Activated naive CD4-positive, alpha-beta T cell treated with anti-CD3 and anti-CD28 coated beads for 36 hours (primary cell): ENCODE data around the gene SLC35A3. TPM values are rescaled to one million over a fixed set of nuclear protein-coding genes. Genes with fewer than 3 reads are reported as not detected.
"Not testable (repeated sequence)": the region's sequence is repeated elsewhere in the genome, so short reads cannot be mapped to it uniquely, and the experiment has no call there.

Experiments used
- CTCF ChIA-PET: fragments of 350-600 bp; sonication (Branson Sonifier 250); formaldehyde crosslinking; loops from one replicate; lab custom pipeline; 2021; ENCODE audit warnings: antibody characterized with exemption; lab: Charles Lee
- DNase-seq: peaks from one replicate; pipeline ENCODE4 v3.0.0-alpha.2; 2020
- H3K27ac Mint-ChIP-seq: one replicate; pipeline ENCODE4 v1.8.0; 2021; ENCODE audit warnings: mild to moderate bottlenecking, mixed read lengths
- H3K27me3 Mint-ChIP-seq: one replicate; pipeline ENCODE4 v1.8.0; 2021; ENCODE audit warnings: low read depth, mixed read lengths
- H3K36me3 Mint-ChIP-seq: one replicate; pipeline ENCODE4 v1.8.0; 2021; ENCODE audit warnings: low read depth, mixed read lengths
- H3K4me1 Mint-ChIP-seq: one replicate; pipeline ENCODE4 v1.8.0; 2021; ENCODE audit warnings: low read depth, mixed read lengths
- H3K4me3 Mint-ChIP-seq: one replicate; pipeline ENCODE4 v1.8.0; 2021; ENCODE audit warnings: mild to moderate bottlenecking, moderate library complexity, mixed read lengths
- H3K9me3 Mint-ChIP-seq: one replicate; pipeline ENCODE4 v1.8.0; 2021; ENCODE audit warnings: mixed read lengths
- intact Hi-C: fragments of 100-400 bp; cut with micrococcal nuclease; formaldehyde crosslinking; loops from one replicate; pipeline ENCODE4 v1.15.1; 2023
- total RNA-seq, 2 experiments: library from RNA; stranded (reverse); gene quantifications; one replicate each; pipeline ENCODE4 v1.2.3, GENCODE V29; 2021

SLC35A3 gene
- total RNA-seq, 2 experiments from 2014 or later, result 13.8 to 15.5 TPM

DNA sequence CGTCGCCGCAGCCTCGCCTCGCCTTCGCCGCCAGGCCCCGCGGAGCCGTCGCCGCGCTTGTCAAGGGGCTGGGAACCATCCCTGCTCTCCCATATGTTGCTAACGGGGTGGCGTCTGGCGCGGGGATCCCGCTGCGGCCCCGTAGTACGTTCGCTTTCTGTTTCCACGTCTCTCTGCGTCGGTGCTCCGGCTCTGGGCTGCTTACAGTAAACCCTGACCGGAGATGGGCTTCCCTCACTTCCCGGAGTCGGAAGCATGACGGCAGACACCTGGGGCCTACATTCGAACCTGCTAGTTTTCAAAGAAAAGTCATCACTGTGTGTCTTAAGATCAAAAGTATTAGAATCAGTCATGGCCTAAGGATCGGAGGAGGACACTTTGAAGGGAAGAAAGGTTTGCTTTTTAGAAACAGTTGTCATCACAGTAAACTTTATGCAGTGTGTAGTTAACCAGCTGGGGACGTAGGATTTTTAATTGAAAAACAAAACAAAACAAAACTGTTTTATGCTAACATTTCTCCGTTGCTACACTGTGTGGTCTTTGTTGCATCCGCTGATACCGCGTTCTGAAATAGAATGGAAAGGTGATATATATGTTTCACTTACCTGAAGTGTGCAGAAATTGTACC is 69.0 kb downstream of the SLC35A3 start:
- CTCF ChIA-PET, result interaction anchor here (1.1 kb wide), 1 partner anchor 11 kb away, joined by 4 read pairs; no protein-coding TSS in a partner anchor
- Mint-ChIP-seq H3K36me3 (peaks cover 34% of the 10 kb centered on the region), H3K9me3 (no peaks in the 10 kb centered on the region), H3K27ac (peak overlapping the region; percentile 99), H3K4me3 (peak overlapping the region; percentile 95), H3K4me1 (peaks cover 59% of the 10 kb centered on the region), H3K27me3 (no peaks in the 10 kb centered on the region)
- intact Hi-C loops, result loop anchor here (1.0 to 5.0 kb wide), 16 partner anchors 8 to 1254 kb away; partner anchors contain the start of genes AGL, DBT, RTCA and TRMT13
- DNase-seq, result peak; percentile 96

DNA sequence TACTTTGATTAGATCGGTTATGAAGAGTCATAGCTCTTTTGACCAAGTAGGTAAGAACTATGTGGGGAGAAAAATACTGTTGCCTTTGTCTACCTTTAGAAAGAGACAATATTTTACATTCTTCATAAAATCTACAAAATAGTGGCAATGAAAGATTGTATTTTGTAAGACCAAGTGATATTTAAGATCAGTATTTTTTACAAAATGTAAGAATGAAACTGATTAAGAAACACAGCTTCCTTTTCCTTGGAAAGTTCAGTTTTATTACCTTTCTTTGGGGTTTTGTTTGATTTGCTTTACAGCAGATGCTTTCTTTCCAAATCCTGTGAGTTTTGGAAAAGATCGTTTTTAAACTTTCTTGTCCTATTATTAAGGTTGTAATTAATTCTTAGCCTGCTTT is 69.8 kb downstream of the SLC35A3 start:
- CTCF ChIA-PET, result interaction anchor here (1.1 kb wide), 1 partner anchor 10 kb away, joined by 4 read pairs; no protein-coding TSS in a partner anchor
- peaks cover 61% of the 10 kb centered on the region for H3K4me1 Mint-ChIP-seq
- peak overlapping the region; percentile 95 for H3K4me3 Mint-ChIP-seq
- no peaks in the 10 kb centered on the region for H3K9me3 Mint-ChIP-seq
- H3K27me3 Mint-ChIP-seq, result no peaks in the 10 kb centered on the region
- peaks cover 40% of the 10 kb centered on the region for H3K36me3 Mint-ChIP-seq
- no peak for DNase-seq
- peak overlapping the region; percentile 99 for H3K27ac Mint-ChIP-seq
- intact Hi-C loops, result loop anchor here (2.0 to 5.0 kb wide), 5 partner anchors 337 to 1253 kb away; no protein-coding TSS in a partner anchor

DNA sequence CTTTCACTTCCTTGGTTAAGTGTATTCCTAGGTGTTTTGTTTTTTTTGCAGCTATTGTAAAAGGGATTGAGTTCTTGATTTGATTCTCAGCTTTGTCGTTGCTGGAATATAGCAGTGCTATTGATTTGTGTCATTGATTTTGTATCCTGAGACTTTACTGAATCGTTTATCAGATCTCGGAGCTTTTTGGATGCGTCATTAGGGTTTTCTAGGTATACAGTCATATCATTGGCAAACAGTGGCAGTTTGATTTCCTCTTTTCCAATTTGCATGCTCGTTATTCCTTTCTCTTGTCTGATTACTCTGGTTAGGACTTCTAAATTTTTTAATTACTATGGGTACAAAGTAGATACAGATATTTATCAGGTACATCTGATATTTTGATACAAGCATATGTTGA is 75.4 kb downstream of the SLC35A3 start:
- no peaks in the 10 kb centered on the region for H3K27me3 Mint-ChIP-seq
- intact Hi-C loops, result no loop called here
- no peaks in the 10 kb centered on the region for H3K9me3 Mint-ChIP-seq
- H3K4me3 Mint-ChIP-seq, result no peak overlapping the region
- H3K27ac Mint-ChIP-seq, result peak overlapping the region; percentile 4
- CTCF ChIA-PET, result no interaction called here
- peaks cover 88% of the 10 kb centered on the region for H3K4me1 Mint-ChIP-seq
- peaks cover 28% of the 10 kb centered on the region for H3K36me3 Mint-ChIP-seq
- no peak for DNase-seq

DNA sequence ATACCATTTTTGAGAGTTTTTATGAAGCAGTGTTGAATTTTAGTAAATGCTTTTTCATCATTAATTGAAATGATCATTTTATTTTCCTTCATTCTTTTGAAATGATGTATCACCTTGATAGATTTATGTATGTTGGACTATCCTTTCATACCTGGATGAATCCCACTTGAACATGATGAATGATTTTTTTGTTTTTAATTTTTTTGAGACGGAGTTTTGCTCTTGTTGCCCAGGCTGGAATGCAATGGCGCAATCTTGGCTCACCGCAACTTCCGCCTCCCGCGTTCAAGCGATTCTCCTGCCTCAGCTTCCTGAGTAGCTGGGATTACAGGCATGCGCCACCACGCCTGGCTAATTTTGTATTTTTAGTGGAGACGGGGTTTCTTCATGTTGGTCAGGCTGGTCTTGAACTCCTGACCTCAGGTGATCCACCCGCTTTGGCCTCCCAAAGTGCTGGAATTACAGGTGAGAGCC is 77.5 kb downstream of the SLC35A3 start:
- peak overlapping the region; percentile 59 for H3K4me3 Mint-ChIP-seq
- peak overlapping the region; percentile 94 for H3K27ac Mint-ChIP-seq
- H3K27me3 Mint-ChIP-seq, DNase-seq, CTCF ChIA-PET, H3K9me3 Mint-ChIP-seq: not testable (repeated sequence)
- peaks cover 79% of the 10 kb centered on the region for H3K4me1 Mint-ChIP-seq
- peaks cover 34% of the 10 kb centered on the region for H3K36me3 Mint-ChIP-seq
- intact Hi-C loops, result loop anchor here (2.0 kb wide), 1 partner anchor 86 kb away; the partner anchor contains the start of genes SASS6 and TRMT13

DNA sequence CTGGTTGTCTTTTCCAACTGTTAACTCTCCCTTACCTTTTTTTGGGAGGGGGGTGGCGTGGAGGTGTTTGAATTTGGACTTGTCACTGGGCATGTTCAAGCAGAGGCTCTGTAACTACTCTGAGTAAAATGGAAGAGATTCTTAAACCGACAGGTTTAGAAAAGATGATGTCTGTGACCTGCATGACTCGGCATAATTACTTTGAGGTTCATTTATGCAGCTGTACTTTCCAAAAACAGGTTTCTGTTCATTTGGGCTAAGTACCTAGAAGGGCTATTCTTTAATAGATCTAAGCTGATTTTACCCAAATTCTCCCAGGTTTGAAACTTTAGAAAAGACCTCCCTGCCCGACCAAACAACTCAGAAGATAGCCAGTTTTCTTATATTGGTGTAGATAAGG is 80.3 kb downstream of the SLC35A3 start:
- intact Hi-C loops, result no loop called here
- no peak for DNase-seq
- no peaks in the 10 kb centered on the region for H3K27me3 Mint-ChIP-seq
- H3K27ac Mint-ChIP-seq, result peak overlapping the region; percentile 90
- peaks cover 65% of the 10 kb centered on the region for H3K4me1 Mint-ChIP-seq
- no peaks in the 10 kb centered on the region for H3K9me3 Mint-ChIP-seq
- peaks cover 27% of the 10 kb centered on the region for H3K36me3 Mint-ChIP-seq
- H3K4me3 Mint-ChIP-seq, result no peak overlapping the region
- CTCF ChIA-PET, result interaction anchor here (1.0 kb wide), 1 partner anchor 11 kb away, joined by 4 read pairs; no protein-coding TSS in a partner anchor

DNA sequence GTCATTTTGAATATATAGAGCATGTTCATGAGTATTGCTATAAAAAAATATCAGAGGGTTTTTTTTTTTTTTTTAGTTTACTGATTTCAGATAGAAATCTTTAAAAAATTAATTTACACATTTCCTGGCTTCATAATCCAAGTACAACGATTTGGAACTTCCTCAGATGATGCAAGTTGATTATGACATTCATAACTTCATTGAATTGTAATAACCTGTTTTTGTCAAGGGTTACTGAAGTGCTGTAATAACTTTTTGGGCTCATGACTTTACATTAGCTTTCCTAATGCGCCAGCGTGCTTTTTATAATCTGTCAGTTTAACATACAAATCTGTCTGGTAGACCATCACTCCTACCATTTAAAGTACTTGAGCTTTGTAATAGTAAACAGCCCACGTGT is 81.6 kb downstream of the SLC35A3 start:
- peaks cover 59% of the 10 kb centered on the region for H3K4me1 Mint-ChIP-seq
- H3K27me3 Mint-ChIP-seq, result no peaks in the 10 kb centered on the region
- peaks cover 30% of the 10 kb centered on the region for H3K36me3 Mint-ChIP-seq
- H3K9me3 Mint-ChIP-seq, result no peaks in the 10 kb centered on the region
- H3K27ac Mint-ChIP-seq, result peak overlapping the region; percentile 66
- DNase-seq, result no peak
- no peak overlapping the region for H3K4me3 Mint-ChIP-seq
- intact Hi-C loops, result no loop called here
- CTCF ChIA-PET, result interaction anchor here (1.5 kb wide), 1 partner anchor 10 kb away, joined by 3 read pairs; no protein-coding TSS in a partner anchor

DNA sequence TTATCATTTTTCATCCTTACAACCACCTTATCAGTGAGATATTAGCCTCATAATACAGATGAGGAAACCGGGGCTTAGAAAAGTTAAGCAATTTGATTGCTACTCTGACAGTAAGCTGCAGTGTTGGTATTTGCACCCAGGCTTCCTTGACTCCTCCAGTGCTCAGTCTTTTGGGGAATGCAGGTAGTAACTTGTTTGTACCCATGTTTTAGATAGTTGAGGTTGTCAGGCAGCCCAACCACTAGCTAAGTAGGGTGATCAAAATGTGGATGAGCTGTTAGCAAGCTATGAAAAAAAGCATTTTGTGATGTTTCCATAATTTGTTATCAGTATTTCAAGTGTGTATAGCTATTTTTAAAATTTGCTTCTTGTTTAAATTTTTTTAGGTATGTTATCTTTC is 82.1 kb downstream of the SLC35A3 start:
- CTCF ChIA-PET, result interaction anchor here (0.6 to 1.5 kb wide), 2 partner anchors 9 to 235 kb away, joined by 3 read pairs; no protein-coding TSS in a partner anchor
- Mint-ChIP-seq H3K27me3 (no peaks in the 10 kb centered on the region), H3K4me3 (no peak overlapping the region), H3K27ac (peak overlapping the region; percentile 66), H3K4me1 (peaks cover 54% of the 10 kb centered on the region), H3K9me3 (no peaks in the 10 kb centered on the region), H3K36me3 (peaks cover 30% of the 10 kb centered on the region)
- intact Hi-C loops, result no loop called here
- no peak for DNase-seq

DNA sequence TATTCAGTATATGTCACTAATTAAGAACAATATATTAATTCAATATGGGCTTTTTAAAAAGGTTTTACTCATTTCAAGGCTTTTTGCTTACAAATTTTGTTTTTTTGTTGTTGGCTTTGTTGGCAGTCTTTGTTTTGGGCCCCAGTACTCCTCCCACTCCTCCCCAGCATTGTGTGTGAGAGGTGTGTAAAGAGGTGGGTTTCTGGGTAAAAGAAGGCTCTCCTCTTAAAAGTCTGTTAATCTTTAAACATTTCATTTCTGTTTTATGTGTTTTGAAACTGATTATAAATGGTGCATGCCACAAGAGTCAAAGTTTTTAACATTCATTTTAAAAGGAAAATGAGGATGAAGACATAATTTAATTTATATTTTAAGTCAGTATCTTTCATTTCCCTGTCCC is 83.3 kb downstream of the SLC35A3 start:
- H3K36me3 Mint-ChIP-seq, result peaks cover 30% of the 10 kb centered on the region
- H3K4me1 Mint-ChIP-seq, result peaks cover 43% of the 10 kb centered on the region
- CTCF ChIA-PET, result no interaction called here

DNA sequence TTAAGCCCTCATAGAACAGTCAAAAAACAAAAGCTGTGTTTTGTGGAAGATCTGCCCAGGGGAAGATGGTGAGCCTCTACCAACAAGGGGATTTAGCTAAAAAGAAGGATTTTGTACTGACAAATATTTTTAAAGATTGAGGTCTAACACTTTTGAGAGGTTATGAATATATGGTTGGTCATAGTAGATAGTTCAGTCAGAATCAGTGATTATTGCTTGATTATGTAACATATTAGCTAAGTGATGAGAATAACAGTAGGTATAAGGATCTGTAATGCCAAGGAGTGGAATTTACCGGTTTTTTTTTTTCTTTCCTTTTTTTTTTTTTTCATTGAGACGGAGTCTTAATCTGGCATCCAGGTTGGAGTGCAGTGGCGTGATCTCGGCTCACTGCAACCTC is 83.9 kb downstream of the SLC35A3 start:
- Mint-ChIP-seq H3K27ac (no peak overlapping the region), H3K4me3 (no peak overlapping the region), H3K4me1 (peaks cover 37% of the 10 kb centered on the region), H3K36me3 (peaks cover 30% of the 10 kb centered on the region), H3K27me3 (no peaks in the 10 kb centered on the region), H3K9me3 (no peaks in the 10 kb centered on the region)
- intact Hi-C loops, result no loop called here
- no peak for DNase-seq
- CTCF ChIA-PET, result interaction anchor here (0.6 to 0.7 kb wide), 2 partner anchors 300 to 1213 kb away, joined by 3 read pairs; no protein-coding TSS in a partner anchor

More for the DNA sequence above, 83.3 kb downstream of the SLC35A3 start:
- H3K9me3 Mint-ChIP-seq, result no peaks in the 10 kb centered on the region
- H3K4me3 Mint-ChIP-seq, result no peak overlapping the region
- intact Hi-C loops, result no loop called here
- no peaks in the 10 kb centered on the region for H3K27me3 Mint-ChIP-seq
- no peak for DNase-seq
- no peak overlapping the region for H3K27ac Mint-ChIP-seq

DNA sequence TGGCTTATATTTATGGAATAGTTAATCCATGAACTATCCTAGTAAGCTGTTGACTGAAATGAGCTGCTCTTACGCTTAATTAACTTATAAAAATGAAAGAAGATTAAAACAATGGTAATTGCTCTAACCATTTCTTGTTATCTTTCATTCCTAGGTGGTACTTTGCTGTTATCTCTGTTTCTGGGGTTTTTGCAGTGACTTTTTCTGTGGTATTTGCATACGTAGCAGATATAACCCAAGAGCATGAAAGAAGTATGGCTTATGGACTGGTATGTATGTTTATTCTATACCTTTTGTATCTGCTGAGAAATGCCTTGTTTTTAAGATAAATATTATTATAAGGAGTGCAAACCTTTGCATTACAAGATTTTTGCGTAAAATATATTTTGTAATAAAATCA is 91.9 kb downstream of the SLC35A3 start:
- CTCF ChIA-PET, result interaction anchor here (0.5 to 0.9 kb wide), 2 partner anchors 10 to 101 kb away, joined by 3 to 4 read pairs; no protein-coding TSS in a partner anchor
- Mint-ChIP-seq H3K27me3 (no peaks in the 10 kb centered on the region), H3K27ac (no peak overlapping the region), H3K4me1 (peaks cover 31% of the 10 kb centered on the region), H3K9me3 (no peaks in the 10 kb centered on the region), H3K4me3 (no peak overlapping the region), H3K36me3 (peaks cover 39% of the 10 kb centered on the region)
- intact Hi-C loops, result no loop called here
- no peak for DNase-seq

DNA sequence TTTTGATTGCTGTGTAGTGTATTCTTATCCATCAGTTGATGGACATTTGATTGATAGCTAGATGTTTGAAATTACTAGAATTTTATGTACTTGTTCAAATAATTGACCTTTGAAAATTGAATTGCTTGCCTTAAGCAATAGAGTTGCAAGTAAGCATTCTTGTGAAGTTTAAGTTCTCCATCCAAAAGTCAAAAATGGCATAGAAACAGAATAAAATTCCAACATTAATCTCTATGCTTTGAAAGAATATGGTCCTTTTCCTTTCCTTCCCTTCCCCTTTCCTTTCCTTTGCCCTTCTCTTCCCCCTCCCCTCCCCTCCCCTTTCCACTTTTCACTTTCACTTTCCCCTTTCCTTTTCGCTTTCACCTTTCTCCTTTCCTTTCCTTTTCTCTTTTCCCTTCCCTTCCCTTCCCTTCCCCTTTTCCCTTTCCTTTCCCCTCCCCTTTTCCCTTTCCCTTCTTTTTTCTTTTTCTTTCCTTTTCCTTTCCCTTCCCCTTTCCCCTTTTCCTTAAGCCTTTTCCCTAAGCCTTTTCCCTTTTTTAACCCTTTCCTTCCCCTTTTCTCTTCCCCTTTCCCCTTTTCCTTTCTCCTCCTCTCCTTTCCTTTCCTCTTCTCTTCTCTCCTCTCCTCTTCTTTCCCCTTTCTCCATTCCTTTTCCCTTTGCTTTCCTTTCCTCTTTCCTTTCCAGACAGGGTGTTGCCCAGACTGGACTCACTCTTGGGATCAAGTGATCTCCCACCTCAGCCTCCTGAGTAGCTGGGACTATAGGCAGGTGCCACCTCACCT is 95.6 kb downstream of the SLC35A3 start:
- CTCF ChIA-PET, result no interaction called here
- DNase-seq, result no peak
- no peaks in the 10 kb centered on the region for H3K9me3 Mint-ChIP-seq
- no peaks in the 10 kb centered on the region for H3K27me3 Mint-ChIP-seq
- intact Hi-C loops, result no loop called here
- no peak overlapping the region for H3K4me3 Mint-ChIP-seq
- H3K4me1 Mint-ChIP-seq, result peaks cover 33% of the 10 kb centered on the region
- peak overlapping the region; percentile 80 for H3K27ac Mint-ChIP-seq
- H3K36me3 Mint-ChIP-seq, result peaks cover 56% of the 10 kb centered on the region

DNA sequence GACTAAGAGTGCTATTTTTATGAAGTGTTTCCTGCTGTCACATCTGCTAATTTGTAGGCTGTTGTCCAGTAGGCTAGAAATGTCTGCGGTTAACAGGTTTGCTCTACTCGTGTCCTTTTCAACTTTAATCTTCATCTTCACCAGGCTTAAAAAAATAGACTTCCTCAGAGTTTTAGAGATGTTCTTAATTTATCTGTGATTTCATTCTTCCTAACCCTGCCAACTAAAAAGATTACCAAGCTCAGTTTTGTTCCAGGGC is 96.1 kb downstream of the SLC35A3 start:
- Mint-ChIP-seq H3K9me3 (no peaks in the 10 kb centered on the region), H3K4me1 (peaks cover 33% of the 10 kb centered on the region), H3K36me3 (peaks cover 58% of the 10 kb centered on the region), H3K27me3 (no peaks in the 10 kb centered on the region), H3K27ac (peak overlapping the region; percentile 80), H3K4me3 (no peak overlapping the region)
- CTCF ChIA-PET, result no interaction called here
- intact Hi-C loops, result no loop called here
- no peak for DNase-seq
